A375 (cell line): Measurements from ENCODE around the gene FKTN. TPM values are rescaled to one million over a fixed set of nuclear protein-coding genes. Genes with fewer than 3 reads are reported as not detected.

Source experiments
- total RNA-seq: library from RNA; depleted of rRNA; stranded (reverse); fragments of >200 nt; shearing (Covaris generic); gene quantifications from 2 replicates; pipeline ENCODE4 v1.2.3, GENCODE V29; 2014; rRNA removed

Gene FKTN
- 11.8 and 18.9 TPM in 2 replicates for total RNA-seq

GRCh38 chr9:105557804-105558610 is at the start of gene FKTN:
Gene FKTN (plus strand): TSS chr9:105558131. CDS start chr9:105575033, 16,902 bp downstream.

GRCh38 chr9:105662184-105663104 is 104.5 kb downstream of the FKTN start, which contains the start of gene TAL2:
Gene TAL2 (plus strand): TSS chr9:105662457. CDS start chr9:105662497, 40 bp downstream.

Other genes starting within 250 kb of the FKTN start
- gene FSD1L, start 110.1 kb upstream of the FKTN start, total RNA-seq, result 2.8 and 5.5 TPM in 2 replicates
- 0.24 TPM in 1 of 2 replicates, not detected in the other for gene TAL2, start 104.3 kb downstream of the FKTN start, total RNA-seq
- 14.0 and 16.6 TPM in 2 replicates for gene TMEM38B, start 136.4 kb downstream of the FKTN start, total RNA-seq